Fibroblast of mammary gland (primary cell): ENCODE results near the gene NDUFS4.
"Not testable (repeated sequence)": the region's sequence is repeated elsewhere in the genome, so short reads cannot be mapped to it uniquely, and the experiment has no call there.

Experiments
- DNase-seq: peaks from one replicate; pipeline ENCODE4 v3.0.0-alpha.2; 2010; ENCODE audit warnings: low read depth
- H3K4me3 ChIP-seq: 2 replicates; pipeline ENCODE4 v1.5.1; 2011; ENCODE audit warnings: low read depth, mild to moderate bottlenecking, low read length, moderate library complexity; ENCODE audit not compliant: control insufficient read depth
- CTCF ChIP-seq: conservative IDR thresholded peaks from 2 replicates; pipeline ENCODE4 v1.5.1; 2011; ENCODE audit warnings: low read depth, low read length, inconsistent platforms; ENCODE audit not compliant: control insufficient read depth, insufficient read depth

Gene NDUFS4

GRCh38 chr5:53604309-53604708, 43.9 kb downstream of the NDUFS4 start:
- DNase-seq, result no peak
- TF ChIP-seq CTCF, result no peak
- no peak overlapping the region for H3K4me3 ChIP-seq

GRCh38 chr5:53607886-53608285, 47.4 kb downstream of the NDUFS4 start:
- TF ChIP-seq CTCF, result no peak
- peak; percentile 48 for DNase-seq
- no peak overlapping the region for H3K4me3 ChIP-seq

- DNase-seq, H3K4me3 ChIP-seq: not testable (repeated sequence)
These were observed 48.5 kb downstream of the NDUFS4 start for GRCh38 chr5:53608897-53609296.

DNA sequence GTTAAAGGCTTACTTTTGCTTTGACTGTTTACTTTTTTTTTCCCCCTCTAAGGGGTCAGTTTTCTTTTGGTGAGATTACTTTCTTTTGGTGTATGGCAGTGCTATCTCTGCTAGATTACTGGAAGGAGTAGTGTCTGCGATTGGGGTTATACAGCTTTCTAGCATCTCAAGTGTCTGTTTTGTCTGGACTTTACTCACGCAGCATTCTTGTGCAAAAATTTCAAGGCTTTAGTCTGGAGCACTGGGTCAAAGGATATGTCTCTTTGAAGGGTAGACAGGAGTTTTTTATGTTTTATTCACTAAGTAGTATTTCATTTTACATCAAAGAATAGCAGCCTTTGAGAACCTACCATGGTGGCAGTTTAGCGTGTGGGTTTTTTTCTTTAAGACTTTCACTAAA, 52.6 kb downstream of the NDUFS4 start:
- H3K4me3 ChIP-seq, result no peak overlapping the region
- DNase-seq, result no peak
- TF ChIP-seq CTCF, result no peak

DNA sequence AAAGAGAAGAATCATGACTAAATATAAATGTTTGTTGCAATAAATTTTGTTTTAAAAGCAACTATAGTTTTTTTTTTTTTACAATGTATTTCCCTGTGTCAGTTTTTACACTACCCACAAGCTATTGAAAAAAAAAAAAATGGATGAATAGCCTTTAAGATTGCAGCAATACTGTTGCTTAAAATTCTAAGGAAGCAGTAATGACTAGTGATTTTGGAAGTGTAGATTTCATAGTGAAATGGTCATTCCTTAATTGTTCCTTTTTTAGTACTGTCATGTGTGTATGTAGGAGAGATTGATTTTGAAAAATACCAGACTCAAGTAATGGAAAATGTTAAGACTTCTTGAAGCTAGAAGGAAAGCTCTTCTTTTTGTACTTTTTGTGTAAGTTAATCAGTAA, 53.1 kb downstream of the NDUFS4 start:
- H3K4me3 ChIP-seq, result no peak overlapping the region
- TF ChIP-seq CTCF, result no peak
- DNase-seq, result no peak

DNA sequence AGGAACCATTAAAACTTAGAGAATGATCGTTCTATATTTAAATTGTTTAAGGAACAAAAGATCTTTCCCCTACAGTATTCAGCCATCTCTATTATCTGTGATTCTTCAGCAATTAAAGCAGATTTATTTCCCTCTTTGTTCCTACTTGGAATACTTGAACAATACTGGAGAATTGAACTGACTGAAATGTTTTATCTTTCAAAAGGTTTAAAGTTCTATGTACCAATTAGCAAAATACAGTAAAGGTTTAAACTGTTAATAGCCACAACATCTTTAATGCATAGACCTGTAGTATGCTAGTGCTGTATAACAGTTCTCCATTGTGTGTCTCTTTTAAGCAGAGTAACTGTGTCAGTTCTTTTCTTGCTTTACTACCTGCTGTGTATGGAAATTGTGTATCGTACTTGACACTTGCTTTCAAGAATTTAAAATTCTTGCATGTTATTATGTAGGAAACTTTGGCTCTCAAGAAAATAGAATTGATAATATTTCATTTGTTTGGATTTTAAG, 54.0 kb downstream of the NDUFS4 start:
- TF ChIP-seq CTCF, result no peak
- no peak overlapping the region for H3K4me3 ChIP-seq
- no peak for DNase-seq

DNA sequence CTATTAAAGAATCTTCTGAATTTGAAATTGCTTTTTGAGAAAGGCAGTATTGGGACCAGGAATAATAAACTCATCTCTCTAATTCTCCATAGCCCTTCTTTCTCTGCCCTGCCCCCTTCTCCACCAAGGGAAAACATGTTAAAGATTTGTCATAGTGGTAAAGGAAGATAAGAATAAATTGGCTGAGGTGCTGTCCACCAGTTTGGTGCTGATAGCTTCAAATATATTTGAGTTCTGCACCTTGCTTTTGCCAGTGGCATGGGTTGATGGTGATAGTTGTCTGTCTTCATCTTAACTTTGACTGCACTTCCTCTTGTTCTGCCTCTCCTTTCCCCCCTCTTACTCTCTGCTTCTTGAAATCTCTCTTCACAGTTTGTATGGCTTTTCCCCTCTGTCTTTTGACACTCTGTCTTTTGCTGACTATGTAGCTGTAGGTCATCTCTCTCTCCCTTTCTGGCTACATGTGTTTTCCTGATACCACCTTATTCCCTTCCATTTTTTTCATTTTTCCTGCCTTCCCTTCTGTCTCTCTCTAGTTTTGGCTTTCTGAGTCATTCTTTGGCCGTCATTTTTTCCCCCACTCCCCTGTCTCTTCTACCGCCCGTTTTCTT, 56.6 kb downstream of the NDUFS4 start:
- peak; percentile 15 for DNase-seq

More for the DNA sequence above, 56.6 kb downstream of the NDUFS4 start:
- H3K4me3 ChIP-seq, result no peak overlapping the region
- TF ChIP-seq CTCF, result no peak
